Activated CD4-positive, CD25-positive, alpha-beta regulatory T cell treated with anti-CD3 and anti-CD28 coated beads, Interleukin-2, amount 50 U/mL, for 16 hours (primary cell): ENCODE results near the gene TMEM171.

ENCODE experiments used
- DNase-seq: peaks from one replicate; pipeline ENCODE4 v3.0.0-alpha.2; 2020; ENCODE audit warnings: low read depth, low spot score

Gene TMEM171, protein sequence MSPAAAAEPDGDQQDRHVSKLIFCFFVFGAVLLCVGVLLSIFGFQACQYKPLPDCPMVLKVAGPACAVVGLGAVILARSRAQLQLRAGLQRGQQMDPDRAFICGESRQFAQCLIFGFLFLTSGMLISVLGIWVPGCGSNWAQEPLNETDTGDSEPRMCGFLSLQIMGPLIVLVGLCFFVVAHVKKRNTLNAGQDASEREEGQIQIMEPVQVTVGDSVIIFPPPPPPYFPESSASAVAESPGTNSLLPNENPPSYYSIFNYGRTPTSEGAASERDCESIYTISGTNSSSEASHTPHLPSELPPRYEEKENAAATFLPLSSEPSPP

DNA sequence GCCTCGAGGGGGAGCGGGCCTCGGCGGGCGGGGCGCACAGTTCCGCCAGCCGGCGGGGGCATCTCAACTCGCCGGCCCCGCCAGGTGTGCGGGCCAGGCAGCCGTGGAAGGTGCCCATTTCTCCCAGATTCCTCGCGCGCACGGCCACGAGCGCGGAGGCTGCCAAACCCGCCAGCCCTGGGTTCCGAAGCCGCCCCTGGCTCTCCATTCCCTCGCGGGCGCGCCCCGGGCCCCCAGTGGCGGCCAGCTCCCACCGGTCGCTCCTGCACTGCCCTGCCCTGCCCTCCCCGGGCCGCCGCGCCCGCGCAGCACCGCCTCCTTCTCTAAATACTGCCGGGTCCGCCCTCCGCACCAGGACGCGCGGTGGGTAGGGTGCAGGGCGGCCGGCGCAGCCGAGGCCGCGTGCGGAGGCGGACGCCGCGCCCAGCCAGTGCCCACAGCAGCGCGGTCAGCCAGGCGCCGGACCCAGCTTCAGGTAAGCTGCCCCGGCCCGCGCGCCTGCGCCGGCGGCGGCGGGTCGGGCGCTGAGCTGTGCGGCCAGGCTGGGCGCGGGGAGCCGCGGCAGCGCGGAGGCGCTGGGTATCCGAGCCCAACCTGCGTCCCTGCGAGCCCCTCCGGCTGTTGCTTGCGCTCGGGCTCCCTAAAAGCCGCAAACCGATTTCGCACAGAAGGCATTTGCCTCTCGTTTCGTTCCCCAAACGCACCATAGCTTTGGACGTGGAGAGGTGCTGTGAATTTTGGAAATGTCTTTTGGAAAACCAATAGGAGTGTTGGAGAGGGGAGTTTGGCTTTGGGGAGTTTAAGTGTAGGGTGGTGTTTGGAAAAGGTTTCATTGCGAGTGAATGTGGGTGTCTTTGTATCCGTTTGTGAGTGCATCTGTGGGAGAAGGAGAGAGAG is at the start of gene TMEM171:
Gene TMEM171 (plus strand): TSS at position 354 of the 897 bp plus-strand sequence. CDS start 2,799 bp downstream, outside the sequence.
- DNase-seq, result no peak

DNA sequence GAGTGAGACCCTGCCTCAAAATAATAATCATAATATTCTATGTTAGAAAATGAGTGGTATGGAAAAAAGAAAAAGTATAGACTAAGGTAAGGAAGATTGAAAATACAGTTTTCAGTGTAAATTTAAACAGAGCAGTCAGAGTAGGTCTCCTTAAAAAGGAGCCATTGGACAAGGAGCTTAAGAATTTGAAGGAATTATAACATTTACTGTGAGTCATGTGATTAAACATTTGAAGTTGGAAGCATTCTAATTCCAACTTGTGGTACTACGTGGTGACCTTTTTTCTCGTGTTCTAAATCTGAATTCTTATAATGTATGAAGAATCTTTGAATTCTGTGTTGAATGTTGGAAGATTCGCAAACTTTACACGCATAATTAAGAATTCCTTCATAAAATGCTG is 39.3 kb upstream of the TMEM171 start:
- no peak for DNase-seq

DNA sequence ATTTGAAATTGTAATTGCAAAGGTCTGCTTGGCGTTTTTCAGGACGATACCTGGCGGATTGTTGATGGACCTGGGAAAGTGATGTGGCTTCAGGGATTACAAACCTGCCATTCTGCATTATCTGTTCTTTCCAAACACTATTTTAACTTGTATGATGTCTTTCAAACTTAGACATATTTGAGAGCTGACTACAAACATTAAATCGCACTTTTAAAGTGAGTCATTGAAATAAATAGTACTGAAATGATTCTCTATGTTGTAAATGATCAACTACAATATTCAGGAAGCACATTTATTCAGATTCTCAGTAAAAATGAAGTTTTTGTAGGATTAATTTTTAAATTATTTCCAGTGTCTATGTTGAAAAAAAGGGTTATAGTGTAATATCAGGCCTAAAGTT is 32.3 kb upstream of the TMEM171 start:
- DNase-seq, result no peak

DNA sequence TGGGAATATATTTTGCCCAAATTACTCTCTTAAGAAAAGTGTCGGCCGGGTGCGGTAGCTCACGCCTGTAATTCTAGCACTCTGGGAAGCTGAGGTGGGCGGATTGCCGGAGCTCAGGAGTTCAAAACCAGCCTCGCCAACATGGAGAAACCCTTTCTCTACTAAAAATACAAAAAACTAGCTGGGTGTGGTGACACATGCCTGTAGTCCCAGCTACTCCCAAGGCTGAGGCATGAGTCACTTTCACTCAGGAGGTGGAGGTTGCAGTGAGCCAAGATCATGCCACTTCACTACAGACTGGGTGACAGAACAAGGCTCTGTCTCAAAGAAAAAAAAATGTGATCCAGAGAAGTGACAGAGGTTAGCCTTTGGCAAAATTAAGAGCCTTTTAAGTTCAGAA is 26.4 kb upstream of the TMEM171 start:
- no peak for DNase-seq

DNA sequence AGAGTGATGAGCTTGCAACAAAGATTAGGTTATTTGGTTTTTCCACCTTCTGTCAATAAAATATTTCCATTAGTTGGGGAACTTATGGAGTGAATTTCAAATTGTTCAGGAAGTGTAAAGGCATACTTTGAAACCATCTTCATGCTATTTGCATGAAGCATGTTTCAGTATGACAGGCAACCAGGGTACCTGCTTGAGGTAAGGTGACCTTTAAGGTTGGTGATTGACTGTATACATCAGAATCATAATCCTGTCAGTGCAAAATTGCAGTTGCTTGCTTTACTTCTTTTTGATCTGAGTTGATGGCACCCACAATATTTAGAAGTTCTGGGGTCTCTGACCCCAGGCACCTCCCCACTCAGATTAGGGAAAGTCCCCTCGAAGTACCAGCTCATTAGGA is 26.0 kb upstream of the TMEM171 start:
- no peak for DNase-seq

DNA sequence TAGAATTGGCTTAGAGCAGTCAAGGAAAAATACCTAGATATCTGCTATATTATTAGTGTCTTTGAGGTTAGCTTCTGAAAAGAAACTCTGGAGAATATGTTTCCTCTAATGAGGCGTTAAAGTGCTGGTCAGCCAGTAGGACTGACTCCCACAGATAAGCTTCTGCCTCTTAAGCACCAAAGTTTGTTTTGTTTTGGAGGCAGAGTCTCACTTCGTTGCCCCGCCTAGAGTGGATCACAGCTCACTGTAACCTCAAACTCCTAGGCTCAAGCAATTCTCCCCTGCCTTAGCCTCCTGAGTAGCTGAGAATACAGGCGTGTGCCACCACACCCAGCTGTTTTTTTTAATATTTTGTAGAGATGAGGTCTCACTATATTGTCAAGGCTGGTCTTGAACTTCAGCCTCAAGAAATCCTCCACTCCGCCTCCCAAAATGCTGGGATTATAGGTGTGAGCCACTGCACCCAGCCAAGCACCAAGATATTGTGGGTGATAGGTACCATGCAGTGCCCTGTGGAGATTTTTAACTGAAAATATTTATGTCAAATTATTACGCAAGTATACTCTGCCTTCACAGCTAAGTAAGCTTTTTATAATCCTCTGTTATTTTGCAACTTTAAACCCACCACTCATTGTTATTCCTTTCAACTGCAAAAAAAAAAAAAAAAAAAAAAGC is 24.7 kb upstream of the TMEM171 start:
- DNase-seq, result no peak

DNA sequence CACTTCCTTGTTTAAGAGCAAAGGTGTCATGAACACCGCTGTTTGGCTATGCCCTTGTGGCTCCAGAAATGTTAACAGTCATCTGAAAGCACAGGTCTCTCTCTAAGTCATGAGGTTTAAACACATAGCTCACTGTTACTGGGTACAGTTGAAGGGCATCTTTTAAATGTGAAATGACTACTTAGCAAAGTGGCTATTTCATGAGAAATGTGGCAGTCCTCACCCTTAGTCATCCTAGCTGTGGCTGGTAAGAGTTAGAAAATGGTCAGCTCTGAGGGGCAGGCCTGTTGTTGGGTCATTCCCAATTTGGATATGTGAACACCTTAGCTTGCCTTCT is 24.2 kb upstream of the TMEM171 start:
- DNase-seq, result no peak

DNA sequence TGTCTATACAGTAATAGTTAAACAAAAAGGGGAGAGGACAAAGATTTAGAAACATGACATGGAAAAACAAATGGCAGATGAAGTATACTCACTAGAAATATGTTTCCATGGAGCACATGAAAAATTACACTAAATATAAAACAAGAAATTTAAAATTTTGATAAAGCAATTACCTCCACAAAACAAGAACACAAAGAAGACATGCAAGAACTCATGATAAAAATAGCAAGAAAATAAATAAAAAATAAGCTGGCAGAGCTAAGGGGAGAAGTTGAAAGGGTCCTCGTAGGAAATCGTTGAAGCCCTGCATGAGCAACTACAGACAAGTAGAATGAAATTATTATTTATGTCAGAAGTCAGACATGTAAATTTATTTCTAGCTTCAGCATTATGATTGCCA is 22.6 kb upstream of the TMEM171 start:
- no peak for DNase-seq

DNA sequence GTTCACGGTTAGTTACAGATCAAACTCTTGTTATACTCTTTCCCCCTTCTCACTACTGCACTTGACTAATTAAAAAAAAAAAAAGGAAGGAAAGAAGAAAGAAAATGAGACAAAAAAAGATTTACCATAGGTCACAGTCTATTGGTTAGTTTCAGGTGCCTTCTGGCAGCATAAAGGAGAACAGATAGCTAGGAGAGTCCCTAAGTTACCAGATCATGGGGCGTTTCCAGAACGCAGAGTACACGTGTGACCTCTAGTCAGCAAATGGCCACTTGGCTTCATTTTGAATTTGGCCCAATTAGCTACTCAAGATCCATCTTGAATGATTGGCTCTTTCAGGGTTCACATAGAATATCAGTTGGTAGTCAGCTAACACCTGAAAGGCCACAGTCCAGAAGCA is 20.3 kb upstream of the TMEM171 start:
- no peak for DNase-seq

DNA sequence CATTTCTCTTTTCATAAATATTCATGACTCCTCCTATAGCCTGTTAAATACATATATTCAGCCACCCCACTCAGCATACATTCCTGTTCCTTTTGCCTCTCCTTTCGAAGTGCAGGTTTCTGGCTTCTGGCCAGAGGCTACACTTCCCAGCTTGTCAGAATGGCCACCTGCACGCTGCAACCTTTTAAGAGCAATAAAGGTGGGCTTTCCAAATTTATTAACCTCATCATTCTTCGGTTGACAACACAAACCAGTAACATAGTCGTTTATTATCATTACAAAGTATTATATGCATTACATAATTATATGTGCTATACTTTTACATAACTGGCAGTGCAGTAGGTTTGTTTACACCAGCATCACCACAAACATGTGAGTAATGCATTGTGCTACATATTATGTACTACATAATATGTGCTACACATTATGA is 16.5 kb upstream of the TMEM171 start:
- DNase-seq, result no peak

DNA sequence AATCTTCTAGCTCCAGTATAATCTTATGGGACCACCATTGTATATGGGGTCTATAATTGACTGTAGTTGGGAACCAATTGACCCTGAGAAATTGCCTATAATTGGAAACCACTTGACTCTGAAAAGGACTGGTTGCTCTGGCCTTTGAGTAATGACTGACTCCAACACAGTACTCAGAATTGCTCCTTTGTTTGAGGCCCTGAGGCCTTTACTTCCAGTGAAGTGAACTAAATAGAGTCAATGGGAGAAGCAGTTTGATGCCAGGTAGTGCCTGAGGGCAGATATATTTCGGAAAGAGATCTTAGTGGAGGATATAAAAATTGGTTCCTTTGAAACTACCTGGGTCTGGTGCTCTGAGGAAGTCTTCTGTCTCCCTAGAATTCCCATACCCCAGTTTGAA is 16.0 kb upstream of the TMEM171 start:
- DNase-seq, result no peak

DNA sequence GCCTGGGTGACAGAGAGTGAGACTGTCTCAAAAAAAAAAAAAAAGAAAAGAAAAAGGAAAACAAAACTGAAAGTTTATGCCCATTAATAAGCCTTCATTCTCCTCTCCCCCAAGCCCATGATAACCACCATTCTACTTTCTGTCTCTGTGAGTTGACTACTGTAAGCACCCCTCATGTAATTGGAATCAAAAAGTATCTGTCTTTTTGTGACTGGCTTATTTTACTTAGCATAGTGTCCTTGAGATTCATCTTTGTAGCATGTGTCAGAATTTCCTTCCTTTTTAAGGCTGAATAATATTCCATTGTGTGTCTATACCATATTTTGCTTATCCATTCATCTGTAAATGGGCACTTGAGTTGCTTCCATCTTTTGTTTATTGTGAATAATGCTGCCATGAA is 14.0 kb upstream of the TMEM171 start:
- DNase-seq, result no peak

DNA sequence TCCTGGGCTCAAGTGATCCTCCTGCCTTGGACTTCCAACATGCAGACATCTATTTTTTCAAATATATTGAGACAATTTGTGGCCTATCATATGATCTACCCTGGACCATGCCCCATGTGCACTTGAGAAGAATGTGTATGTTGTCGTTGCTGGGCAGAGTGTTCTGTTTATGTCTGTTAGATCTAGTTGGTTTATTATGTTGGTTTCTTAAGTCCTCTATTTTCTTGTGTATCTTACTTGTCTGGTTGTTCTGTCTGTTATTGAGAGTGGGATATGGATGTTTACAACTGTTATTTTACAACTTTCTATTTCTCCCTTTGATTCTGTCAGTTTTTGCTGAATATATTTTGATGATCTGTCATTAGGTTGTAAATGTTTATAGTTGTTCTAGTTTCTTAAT is 10.2 kb upstream of the TMEM171 start:
- no peak for DNase-seq

DNA sequence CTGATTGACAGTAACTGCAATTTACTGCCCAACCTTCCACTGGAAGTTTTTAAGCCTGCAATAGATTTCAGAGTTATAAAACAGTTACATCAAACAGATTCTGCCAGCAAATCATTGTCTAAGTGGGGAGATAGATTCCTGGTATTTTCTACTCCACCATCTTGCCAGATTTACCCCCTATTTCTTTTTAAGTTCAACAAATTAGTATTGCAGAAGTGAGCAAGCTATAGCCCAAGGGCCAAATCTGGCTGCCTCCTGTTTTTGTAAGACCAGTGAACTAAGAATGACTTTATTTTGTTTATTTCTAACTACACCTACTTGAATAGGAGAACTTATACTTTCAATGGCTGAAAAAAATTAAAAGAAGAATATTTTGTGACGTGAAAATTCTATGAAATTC is 8.8 kb upstream of the TMEM171 start:
- no peak for DNase-seq

DNA sequence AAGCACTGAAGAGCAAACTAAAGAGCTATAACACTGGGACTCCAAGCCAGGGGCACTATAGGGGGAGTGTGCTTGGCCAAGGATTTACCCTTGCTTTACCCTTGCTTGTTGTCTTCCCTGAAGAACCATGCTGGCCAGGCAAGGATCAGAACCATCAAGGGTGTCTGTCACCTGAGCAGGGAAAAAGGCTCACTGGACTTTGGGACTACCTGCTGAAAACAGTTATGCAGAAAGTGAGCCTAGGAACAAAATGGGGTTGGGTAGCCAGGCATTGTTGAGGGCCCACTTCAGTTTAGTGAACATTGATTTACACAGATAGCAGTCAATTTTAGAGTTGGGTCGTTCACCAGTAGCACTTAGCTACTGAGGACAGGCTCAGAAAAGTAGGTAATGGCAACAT is 8.0 kb upstream of the TMEM171 start:
- no peak for DNase-seq

DNA sequence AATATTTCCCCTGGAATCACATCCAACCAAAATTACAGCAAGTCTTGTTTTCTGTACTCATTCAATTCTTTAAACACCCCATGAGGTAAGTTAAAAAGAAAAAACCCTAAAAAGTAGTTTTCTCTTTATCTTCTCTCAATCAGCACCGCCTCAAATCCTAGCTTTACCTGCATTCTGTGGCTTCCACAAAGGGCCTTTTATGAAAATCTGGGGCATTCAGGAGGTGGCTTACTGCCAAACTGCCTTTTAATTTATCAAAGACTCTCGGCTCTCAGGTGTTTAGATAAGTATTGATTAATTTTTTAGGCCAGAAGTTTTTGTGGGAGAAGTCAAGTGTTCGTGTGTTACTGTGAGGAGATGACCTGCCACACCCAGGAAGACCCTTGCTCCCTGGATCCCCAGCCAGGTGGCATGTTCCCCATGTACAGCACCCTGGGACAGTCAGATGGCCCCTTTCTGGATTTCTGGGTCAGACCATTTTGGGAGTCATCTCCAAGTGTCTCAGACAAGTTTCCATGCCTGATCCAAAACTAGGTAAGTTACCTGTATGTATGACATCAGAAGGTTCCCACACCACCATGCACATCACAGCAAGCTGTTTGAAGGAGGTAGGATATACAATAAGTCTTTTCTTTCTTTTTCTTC is 6.2 kb upstream of the TMEM171 start:
- no peak for DNase-seq

DNA sequence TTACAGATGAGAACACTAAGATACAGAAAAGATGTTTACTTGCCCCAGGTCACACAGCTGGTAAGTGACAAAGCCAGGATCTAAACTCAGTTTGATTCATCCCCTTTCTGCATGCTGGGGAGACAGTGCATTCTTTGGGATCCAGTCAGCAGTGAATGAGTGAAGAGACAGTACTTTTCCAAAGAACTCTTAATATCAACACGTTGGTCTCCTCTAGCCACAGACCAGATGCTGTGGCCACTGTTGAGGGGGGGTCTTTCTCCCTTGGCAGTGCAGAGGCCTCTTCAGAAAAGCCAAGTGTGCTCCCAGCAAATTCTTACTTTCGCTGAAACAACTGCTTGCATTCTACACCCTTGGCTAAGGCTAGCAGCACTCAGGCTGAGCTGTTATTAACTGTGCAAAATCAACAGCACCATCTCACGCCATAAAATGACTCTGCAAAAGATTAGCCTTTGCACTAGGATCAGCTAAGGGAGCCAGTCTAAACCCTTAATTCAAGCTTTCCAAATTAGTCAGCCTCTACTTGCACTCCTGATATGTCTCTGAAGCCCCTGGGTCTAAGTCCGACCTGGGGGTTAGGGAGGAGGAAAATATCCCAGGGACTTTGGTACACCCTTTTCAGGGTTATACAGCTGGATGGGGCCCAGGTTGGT is 4.8 kb upstream of the TMEM171 start:
- DNase-seq, result no peak

DNA sequence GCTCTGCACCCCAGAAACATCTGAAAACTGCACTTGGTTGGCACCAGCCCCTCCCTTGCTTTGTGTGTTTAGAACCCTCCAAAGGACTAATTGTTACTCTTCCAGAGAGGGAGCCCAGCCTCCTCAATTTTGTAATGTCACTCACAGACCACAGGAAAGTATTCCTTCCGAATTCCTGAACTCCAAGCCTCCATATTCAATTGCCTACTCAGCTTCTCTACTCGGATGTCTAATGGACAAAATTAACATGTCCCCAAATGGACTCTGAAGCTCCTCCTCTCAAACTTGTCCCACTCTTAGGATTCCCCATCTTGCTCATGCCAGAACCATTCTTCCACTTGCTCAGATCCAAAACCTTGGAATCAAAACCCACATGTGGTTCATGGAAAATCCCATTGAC is 3.9 kb upstream of the TMEM171 start:
- no peak for DNase-seq

DNA sequence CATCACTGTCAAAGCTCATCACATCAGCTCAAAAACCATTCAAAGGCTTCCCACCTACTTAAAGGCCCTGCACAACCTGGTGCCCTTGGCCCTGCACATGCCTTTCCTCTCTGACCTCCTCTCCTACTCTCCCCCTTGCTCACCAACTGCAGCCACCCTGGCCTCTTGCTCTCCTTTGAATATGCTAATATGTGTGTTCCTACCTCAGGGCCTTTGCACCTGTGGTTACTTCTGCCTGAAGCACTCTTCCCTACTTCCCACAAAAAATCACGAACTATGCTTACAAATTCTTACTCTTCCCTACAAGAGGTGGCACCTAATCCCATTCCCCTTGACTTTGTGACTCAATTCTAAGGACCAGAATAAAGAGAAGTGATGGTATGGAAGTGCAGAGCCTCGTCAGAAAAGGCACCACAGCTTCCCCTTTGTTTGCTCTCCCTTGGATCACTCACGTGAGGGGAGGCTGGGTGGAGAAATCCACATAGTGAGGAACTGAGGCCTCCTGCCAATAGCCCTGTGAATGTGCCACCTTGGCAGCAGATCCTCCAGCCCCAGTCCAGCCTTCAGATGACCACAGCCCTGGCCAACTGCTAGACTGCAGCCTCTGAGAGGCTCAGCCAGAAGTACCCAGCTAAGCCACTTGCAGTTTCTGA is 3.2 kb upstream of the TMEM171 start:
- no peak for DNase-seq

DNA sequence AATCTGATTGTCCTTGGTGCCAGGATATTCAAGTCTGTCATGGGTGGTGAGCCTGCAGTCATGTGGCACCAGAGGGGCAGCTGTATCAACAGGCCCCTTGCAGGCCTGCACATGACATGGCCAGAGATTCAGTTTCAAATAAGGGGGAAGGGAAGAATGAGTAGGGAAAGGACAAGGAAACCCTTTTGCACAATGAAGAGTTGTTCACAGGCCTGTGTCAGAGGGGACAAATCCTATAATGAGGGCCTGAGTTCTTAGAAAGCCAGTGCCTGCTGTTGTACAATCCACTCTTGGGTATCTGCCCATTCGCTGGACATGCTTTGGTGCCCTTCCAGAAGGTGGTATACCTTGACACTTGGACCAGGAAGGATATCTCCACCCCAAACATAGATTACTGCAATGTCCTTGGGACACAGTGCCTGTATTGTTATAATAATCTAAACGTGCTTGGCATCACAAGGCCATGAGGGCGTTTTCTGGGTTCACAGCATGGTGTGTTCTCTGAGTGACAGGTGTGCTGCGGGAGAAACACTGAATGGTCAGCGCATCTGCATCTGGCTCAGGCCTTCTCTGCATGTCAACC is 1.9 kb upstream of the TMEM171 start:
- DNase-seq, result no peak
